Measurements from ENCODE around the gene GRIK3.

GRCh38 chr1:36804669-36805314 lies 229.5 kb downstream of the GRIK3 start:
- TF ChIP-seq CTCF (IDR thresholded peaks at IDR 0.05; ENCODE audit: insufficient read depth, low read length) (no peak), REST (IDR thresholded peaks at IDR 0.05; ENCODE audit: insufficient replicate concordance, low read depth) (no peak), POLR2AphosphoS5 (IDR thresholded peaks at IDR 0.05; ENCODE audit: low read depth) (no peak)
